Hepatocyte (in vitro differentiated cells): Measurements from ENCODE around the gene ZNF385B. TPM values are rescaled to one million over a fixed set of nuclear protein-coding genes. Genes with fewer than 3 reads are reported as not detected.
A peak's percentile ranks its signal among the peaks of the same experiment; 100 is the strongest.

ENCODE experiments used
- DNase-seq: peaks from one replicate; pipeline ENCODE4 v3.0.0-alpha.2; 2016; ENCODE audit warnings: low spot score
- H2AFZ ChIP-seq: fragments of 200-600 bp; sonication (generic); 2 replicates; pipeline ENCODE4 v1.6.0; 2016; ENCODE audit warnings: antibody characterized with exemption, mild to moderate bottlenecking
- H3K27ac ChIP-seq: fragments of 200-600 bp; sonication (generic); 2 replicates; pipeline ENCODE4 v1.5.1; 2016; ENCODE audit warnings: mild to moderate bottlenecking
- H3K27me3 ChIP-seq: fragments of 200-600 bp; sonication (generic); 2 replicates; pipeline ENCODE4 v1.6.1; 2016
- H3K36me3 ChIP-seq: fragments of 200-600 bp; sonication (generic); replicated peaks from 2 replicates; pipeline ENCODE4 v1.5.1; 2016; ENCODE audit warnings: low read depth; ENCODE audit not compliant: insufficient read depth
- H3K4me1 ChIP-seq: fragments of 200-600 bp; sonication (generic); 2 replicates; pipeline ENCODE4 v1.5.1; 2016; ENCODE audit warnings: mild to moderate bottlenecking, moderate library complexity; ENCODE audit not compliant: insufficient read depth
- H3K4me2 ChIP-seq: fragments of 200-600 bp; sonication (generic); 2 replicates; pipeline ENCODE4 v1.6.0; 2016
- H3K4me3 ChIP-seq: fragments of 200-600 bp; sonication (generic); 2 replicates; pipeline ENCODE4 v1.5.1; 2016; ENCODE audit warnings: mild to moderate bottlenecking
- H3K79me2 ChIP-seq: fragments of 200-600 bp; sonication (generic); 2 replicates; pipeline ENCODE4 v1.6.0; 2017; ENCODE audit warnings: mild to moderate bottlenecking
- H3K9me2 ChIP-seq: fragments of 200-600 bp; sonication (generic); replicated peaks from 2 replicates; pipeline ENCODE4 v1.6.0; 2017; ENCODE audit warnings: mild to moderate bottlenecking; ENCODE audit not compliant: insufficient read depth
- H3K9me3 ChIP-seq: fragments of 200-600 bp; sonication (generic); 2 replicates; pipeline ENCODE4 v1.5.1; 2016; ENCODE audit warnings: low read depth, mild to moderate bottlenecking
- H4K20me1 ChIP-seq: fragments of 200-600 bp; sonication (generic); 2 replicates; pipeline ENCODE4 v1.6.0; 2016; ENCODE audit warnings: mild to moderate bottlenecking; ENCODE audit not compliant: insufficient read depth, poor library complexity, severe bottlenecking
- CTCF ChIP-seq: fragments of 200-600 bp; sonication (generic); IDR thresholded peaks from 2 replicates; pipeline ENCODE4 v1.5.1; 2016; ENCODE audit warnings: antibody characterized with exemption, mild to moderate bottlenecking; ENCODE audit not compliant: poor library complexity
- EZH2 ChIP-seq: fragments of 200-600 bp; sonication (generic); IDR thresholded peaks from 2 replicates; pipeline ENCODE4 v1.6.1; 2016; ENCODE audit warnings: antibody characterized with exemption, mild to moderate bottlenecking, borderline replicate concordance
- EZH2phosphoT487 ChIP-seq: fragments of 200-600 bp; sonication (generic); IDR thresholded peaks from one replicate; pipeline ENCODE4 v1.6.1; 2018; ENCODE audit warnings: antibody characterized with exemption, mild to moderate bottlenecking, low read depth, moderate library complexity; ENCODE audit not compliant: unreplicated experiment, severe bottlenecking
- WGBS: methylation state at CpG from one replicate; pipeline ENCODE4 v1.1.6; 2016; ENCODE audit warnings: low lambda C conversion rate; ENCODE audit errors: missing lambda C conversion rate; 5-methylcytosine and 5-hydroxymethylcytosine counted together
- polyA plus RNA-seq: library from polyadenylated mRNA; unstranded; fragments of >200 nt; fragmentation: Nextera tagmentation; extraction: Ambion mirVana; gene quantifications from 2 replicates; pipeline ENCODE4 v1.2.1, GENCODE V29; 2016
- total RNA-seq: library from RNA; depleted of rRNA; stranded (reverse); fragments of >200 nt; gene quantifications from 2 replicates; pipeline ENCODE4 v1.2.3, GENCODE V29; 2014

Gene ZNF385B
- total and polyA plus RNA-seq, 2 experiments from 2014 or later = 1.8 to 2.4 TPM

DNA sequence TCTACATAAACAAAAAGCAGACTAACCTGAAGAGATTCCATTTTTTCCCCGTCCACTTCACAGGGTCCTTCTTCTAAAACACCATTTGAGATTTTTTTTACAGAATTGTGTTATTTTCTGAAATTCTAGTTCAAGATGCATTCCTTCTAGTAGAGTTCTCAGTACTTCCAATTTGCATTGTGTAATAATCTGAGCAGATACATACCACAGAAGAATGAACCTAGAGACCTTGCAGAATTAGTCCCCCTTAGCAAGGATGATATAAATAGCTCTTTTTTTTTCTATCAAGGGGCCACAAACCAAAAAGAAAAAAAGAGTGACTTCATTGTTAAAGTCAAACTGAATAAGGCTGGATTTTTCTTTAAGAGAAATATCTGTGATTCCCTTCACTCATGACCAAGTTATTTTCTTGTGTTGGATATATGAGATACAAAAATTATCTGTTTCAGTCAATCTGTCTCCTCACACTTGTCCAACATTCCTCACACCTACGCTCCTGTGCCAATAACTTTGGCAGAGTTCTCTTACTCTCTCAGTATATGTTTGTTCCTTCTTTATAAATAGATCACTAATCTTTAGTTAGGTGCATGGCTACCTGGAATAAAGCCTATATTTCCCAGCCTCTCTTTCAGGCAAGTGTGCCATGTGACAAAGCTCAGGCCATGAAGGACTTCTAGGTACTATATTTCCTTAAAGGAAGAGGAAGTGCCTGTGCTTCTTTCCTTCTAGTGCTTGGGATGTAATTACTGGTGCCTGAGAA lies 183.5 kb downstream of the ZNF385B start:
- WGBS = 66% methylated on average over 2 of the region's 2 CpGs
- Histone ChIP-seq H2AFZ (no peak overlapping the region), H3K9me2 (no peaks in the 10 kb centered on the region), H4K20me1 (no peaks in the 10 kb centered on the region), H3K27ac (no peak overlapping the region), H3K4me2 (no peak overlapping the region), H3K27me3 (no peaks in the 10 kb centered on the region), H3K4me1 (no peaks in the 10 kb centered on the region), H3K4me3 (no peak overlapping the region), H3K9me3 (no peaks in the 10 kb centered on the region), H3K79me2 (no peaks in the 10 kb centered on the region), H3K36me3 (no peaks in the 10 kb centered on the region)
- TF ChIP-seq EZH2 (no peak), CTCF (no peak), EZH2phosphoT487 (no peak)
- DNase-seq = no peak

GRCh38 chr2:179677077-179677688 lies 184.2 kb downstream of the ZNF385B start:
- no peaks in the 10 kb centered on the region for H4K20me1 ChIP-seq
- no peak overlapping the region for H3K4me2 ChIP-seq
- H2AFZ ChIP-seq = no peak overlapping the region
- TF ChIP-seq EZH2 (no peak), EZH2phosphoT487 (peak; percentile 51)
- 40% methylated on average over 3 of the region's 3 CpGs for WGBS
- no peaks in the 10 kb centered on the region for H3K36me3 ChIP-seq
- no peak overlapping the region for H3K4me3 ChIP-seq
- peak; percentile 26 for DNase-seq
- no peaks in the 10 kb centered on the region for H3K27me3 ChIP-seq
- H3K9me2 ChIP-seq = no peaks in the 10 kb centered on the region
- no peaks in the 10 kb centered on the region for H3K79me2 ChIP-seq
- no peaks in the 10 kb centered on the region for H3K4me1 ChIP-seq
- H3K27ac ChIP-seq = no peak overlapping the region
- no peaks in the 10 kb centered on the region for H3K9me3 ChIP-seq

GRCh38 chr2:179675435-179675834 lies 186.0 kb downstream of the ZNF385B start:
- Histone ChIP-seq H3K4me2 (no peak overlapping the region), H4K20me1 (no peaks in the 10 kb centered on the region), H3K9me2 (no peaks in the 10 kb centered on the region), H3K79me2 (no peaks in the 10 kb centered on the region), H3K4me1 (no peaks in the 10 kb centered on the region), H3K4me3 (no peak overlapping the region), H2AFZ (no peak overlapping the region), H3K27ac (no peak overlapping the region), H3K36me3 (no peaks in the 10 kb centered on the region), H3K27me3 (no peaks in the 10 kb centered on the region), H3K9me3 (no peaks in the 10 kb centered on the region)
- TF ChIP-seq CTCF (no peak), EZH2phosphoT487 (no peak), EZH2 (no peak)
- no peak for DNase-seq
- WGBS = 89% methylated on average over 3 of the region's 3 CpGs
